IMR-90 (cell line): ENCODE data around the gene PDGFC. TPM values are rescaled to one million over a fixed set of nuclear protein-coding genes. Genes with fewer than 3 reads are reported as not detected.

Experiments used
- ATAC-seq: fragments of 200-7000 bp; cut with Tn5 transposase; 2 replicates; pipeline ENCODE4 v1.9.1; 2020; ENCODE audit warnings: low read depth, mild to moderate bottlenecking, moderate library complexity
- BruUV-seq: library from RNA; stranded (reverse); fragments of 400-500 nt; replicated peaks from 2 replicates; lab custom pipeline; 2021; lab: Mats Ljungman, UMichigan
- CTCF ChIA-PET: fragments of 300-600 bp; formaldehyde crosslinking; extraction: SDS; loops from one replicate; lab custom pipeline; 2021; ENCODE audit warnings: antibody characterized with exemption; lab: Yijun Ruan, JAX
- POLR2A ChIA-PET: fragments of 300-600 bp; sonication (Branson Sonifier 250); formaldehyde crosslinking; loops from one replicate; lab custom pipeline; 2022; ENCODE audit warnings: antibody characterized with exemption; ENCODE audit not compliant: unreplicated experiment; lab: Charles Lee
- DNase-seq: peaks from one replicate; pipeline ENCODE4 v3.0.0; 2013
- H2AFZ ChIP-seq: replicated peaks from 2 replicates; pipeline ENCODE3; 2013; ENCODE audit warnings: low read length, mild to moderate bottlenecking; ENCODE audit not compliant: poor library complexity
- H2AK5ac ChIP-seq: 2 replicates; pipeline ENCODE4 v1.6.1; 2013; ENCODE audit warnings: low read depth, low read length, inconsistent platforms
- H2AK9ac ChIP-seq: replicated peaks from 2 replicates; pipeline ENCODE3; 2013; ENCODE audit warnings: mild to moderate bottlenecking, low read depth, low read length, moderate library complexity; ENCODE audit not compliant: poor library complexity
- H2BK120ac ChIP-seq: 2 replicates; pipeline ENCODE4 v1.6.1; 2013; ENCODE audit warnings: low read depth, low read length, inconsistent platforms
- H2BK15ac ChIP-seq: 3 replicates; pipeline ENCODE4 v1.6.1; 2013; ENCODE audit warnings: low read depth, low read length, inconsistent platforms
- H2BK20ac ChIP-seq: 2 replicates; pipeline ENCODE4 v1.6.1; 2013; ENCODE audit warnings: low read depth, mild to moderate bottlenecking, inconsistent platforms, low read length, moderate library complexity
- H2BK5ac ChIP-seq: 2 replicates; pipeline ENCODE4 v1.6.1; 2013; ENCODE audit warnings: mild to moderate bottlenecking, low read depth, low read length, inconsistent platforms; ENCODE audit not compliant: poor library complexity, severe bottlenecking
- H3K14ac ChIP-seq: replicated peaks from 2 replicates; pipeline ENCODE4 v1.6.1; 2013; ENCODE audit warnings: low read depth, low read length, inconsistent platforms
- H3K18ac ChIP-seq: 2 replicates; pipeline ENCODE4 v1.6.1; 2013; ENCODE audit warnings: low read depth, low read length, control low read depth
- H3K23ac ChIP-seq: 2 replicates; pipeline ENCODE4 v1.6.1; 2013; ENCODE audit warnings: low read depth, low read length, inconsistent platforms
- H3K27ac ChIP-seq: 2 replicates; pipeline ENCODE4 v1.5.1; 2013; ENCODE audit warnings: mild to moderate bottlenecking, control low read depth, low read length; ENCODE audit not compliant: insufficient read depth
- H3K27me3 ChIP-seq: 2 replicates; pipeline ENCODE4 v1.6.1; 2013; ENCODE audit warnings: low read length; ENCODE audit not compliant: control insufficient read depth, insufficient read depth
- H3K36me3 ChIP-seq: 2 replicates; pipeline ENCODE4 v1.6.1; 2013; ENCODE audit warnings: low read length, mixed read lengths; ENCODE audit not compliant: control insufficient read depth, insufficient read depth
- H3K4ac ChIP-seq: 2 replicates; pipeline ENCODE4 v1.6.1; 2013; ENCODE audit warnings: low read depth, low read length, inconsistent platforms
- H3K4me1 ChIP-seq: 2 replicates; pipeline ENCODE4 v1.6.1; 2013; ENCODE audit warnings: low read length, mixed read lengths; ENCODE audit not compliant: control insufficient read depth, insufficient read depth
- H3K4me2 ChIP-seq: 2 replicates; pipeline ENCODE4 v1.6.1; 2013; ENCODE audit warnings: low read depth, mild to moderate bottlenecking, control low read depth, low read length, moderate library complexity
- H3K4me3 ChIP-seq: 2 replicates; pipeline ENCODE4 v1.5.1; 2013; ENCODE audit warnings: low read depth, mild to moderate bottlenecking, control low read depth, low read length, moderate library complexity; ENCODE audit not compliant: insufficient read depth
- H3K56ac ChIP-seq: 2 replicates; pipeline ENCODE4 v1.6.1; 2013; ENCODE audit warnings: low read length, inconsistent platforms; ENCODE audit not compliant: insufficient read depth; ENCODE audit errors: extremely low read depth
- H3K79me1 ChIP-seq, 2 experiments: 2 replicates each; pipeline ENCODE4 v1.6.1; 2013; ENCODE audit warnings: low read length in 2 of 2, inconsistent platforms in 1 of 2, low read depth in 1 of 2
- H3K9ac ChIP-seq: 2 replicates; pipeline ENCODE4 v1.6.1; 2013; ENCODE audit warnings: low read depth, low read length, control low read depth
- H3K9me1 ChIP-seq: 2 replicates; pipeline ENCODE4 v1.6.1; 2013; ENCODE audit warnings: low read length, inconsistent platforms; ENCODE audit not compliant: insufficient read depth
- H3K9me3 ChIP-seq: 2 replicates; pipeline ENCODE4 v1.6.1; 2013; ENCODE audit warnings: low read length; ENCODE audit not compliant: control insufficient read depth, insufficient read depth
- H4K20me1 ChIP-seq: 2 replicates; pipeline ENCODE4 v1.6.1; 2013; ENCODE audit warnings: low read length, inconsistent platforms; ENCODE audit not compliant: insufficient read depth
- H4K5ac ChIP-seq: 2 replicates; pipeline ENCODE4 v1.6.1; 2013; ENCODE audit warnings: mild to moderate bottlenecking, low read depth, low read length, control low read depth
- H4K8ac ChIP-seq, 2 experiments: 2 replicates each; pipeline ENCODE4 v1.6.1; 2013; ENCODE audit warnings: low read depth in 2 of 2, low read length in 2 of 2, control low read depth in 1 of 2, inconsistent platforms in 1 of 2
- H4K91ac ChIP-seq: 2 replicates; pipeline ENCODE4 v1.6.1; 2013; ENCODE audit warnings: low read depth, low read length, inconsistent platforms; ENCODE audit not compliant: insufficient read depth
- CEBPB ChIP-seq: IDR thresholded peaks from 2 replicates; pipeline ENCODE4 v1.6.1; 2012; ENCODE audit warnings: low read depth, low read length, improper control_type of control experiment
- RCOR1 ChIP-seq: IDR thresholded peaks from 2 replicates; pipeline ENCODE4 v1.6.1; 2012; ENCODE audit warnings: mild to moderate bottlenecking, low read length, improper control_type of control experiment; ENCODE audit not compliant: insufficient replicate concordance
- WGBS, 2 experiments: methylation state at CpG; one replicate each; pipeline versions ENCODE4 v1.1.5 to v1.1.7; 2013; ENCODE audit warnings: missing lambda C conversion rate in 2 of 2; ENCODE audit not compliant: insufficient read length in 1 of 2; ENCODE audit errors: extremely low coverage in 2 of 2; 5-methylcytosine and 5-hydroxymethylcytosine counted together
- dilution Hi-C: fragments of 300-500 bp; cut with HindIII; formaldehyde crosslinking; loops from one replicate; pipeline ENCODE4 v1.14.3; 2018; ENCODE audit warnings: low sequenced_read_pairs; ENCODE audit not compliant: unreplicated experiment
- in situ Hi-C: fragments of 300-500 bp; cut with MboI; formaldehyde crosslinking; loops from 3 replicates; pipeline ENCODE4 v1.14.3; 2019; ENCODE audit warnings: low sequenced_read_pairs, inconsistent platforms, mixed read lengths
- intact Hi-C: fragments of 100-400 bp; cut with micrococcal nuclease; formaldehyde crosslinking; loops from 2 replicates; pipeline ENCODE4 v1.10.0; 2022
- polyA plus RNA-seq, 3 experiments: library from polyadenylated mRNA; depleted of rRNA; stranded (reverse); fragments of >200 nt; gene quantifications; 2 replicates each; pipeline ENCODE4 v1.2.3, GENCODE V29; 2012; ENCODE audit warnings: low replicate concordance in 1 of 3
- total RNA-seq: library from RNA; depleted of rRNA; stranded (reverse); fragments of >200 nt; gene quantifications from 2 replicates; pipeline ENCODE4 v1.2.3, GENCODE V29; 2012

Gene PDGFC
- total and polyA plus RNA-seq, 2 of the 4 experiments (the other 2 are of a cell fraction): 19.8 to 90.7 TPM

DNA sequence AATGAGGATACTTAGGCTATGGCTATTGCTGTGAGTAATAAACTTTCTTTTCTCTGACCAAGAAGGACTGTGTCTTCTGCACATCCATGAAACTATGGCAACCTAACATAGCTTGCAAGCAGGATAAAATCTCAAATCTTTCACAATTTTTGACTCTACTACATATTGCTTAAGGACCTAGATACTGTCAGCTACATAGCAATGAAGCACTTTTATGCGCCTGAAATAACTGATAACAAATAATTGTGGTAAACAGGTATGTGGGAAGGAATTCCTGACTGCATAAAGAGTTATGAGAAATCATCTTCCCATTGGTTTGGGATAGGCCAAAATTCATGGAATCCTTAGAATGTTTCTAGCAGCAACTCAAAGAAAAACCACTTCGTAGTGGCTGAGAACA is 41.2 kb upstream of the PDGFC start:
- Histone ChIP-seq H4K8ac (peak overlapping the region in 1 of 2 experiments; percentile 47; a peak in 2 of 4 replicates), H2BK5ac (peak overlapping the region; percentile 7), H3K36me3 (no peaks in the 10 kb centered on the region), H3K27me3 (no peaks in the 10 kb centered on the region), H2BK20ac (peak overlapping the region; percentile 83), H3K4me2 (peak overlapping the region; percentile 4; the same call in 1 of the 2 replicates), H3K9me3 (no peaks in the 10 kb centered on the region), H3K79me1 (no peaks in the 10 kb centered on the region), H3K4ac (peak overlapping the region; percentile 52), H4K5ac (no peak overlapping the region), H2BK120ac (peak overlapping the region; percentile 76), H2AK9ac (no peak overlapping the region), H3K9me1 (peaks cover 4% of the 10 kb centered on the region; the same call in 1 of the 2 replicates), H4K20me1 (no peaks in the 10 kb centered on the region), H3K4me3 (no peak overlapping the region), H2AFZ (no peak overlapping the region), H3K23ac (no peak overlapping the region), H2AK5ac (peak overlapping the region; percentile 1; the same call in 1 of the 2 replicates), H3K56ac (no peak overlapping the region), H4K91ac (peak overlapping the region; percentile 28; the same call in 1 of the 2 replicates), H3K27ac (no peak overlapping the region), H3K9ac (no peak overlapping the region), H3K18ac (no peak overlapping the region), H3K4me1 (peaks cover 9% of the 10 kb centered on the region), H3K14ac (peak overlapping the region; percentile 38; the same call in 1 of the 2 replicates), H2BK15ac (peak overlapping the region; percentile 81; the same call in 2 of the 3 replicates)
- BruUV-seq: no TSS peak
- DNase-seq (peak; percentile 79), ATAC-seq (peak; percentile 32)
- dilution Hi-C loops (no loop called here), intact Hi-C loops (no loop called here), in situ Hi-C loops (no loop called here)
- TF ChIP-seq CEBPB: peak; percentile 92
- no peak for TF ChIP-seq RCOR1
- WGBS, 2 experiments: no CpG with 5 or more reads among the region's 2 CpGs
- CTCF ChIA-PET: interaction anchor here (0.6 kb wide), 1 partner anchor 275 kb away, joined by 4 read pairs; no protein-coding TSS in a partner anchor
- POLR2A ChIA-PET: no interaction called here
